SK-N-SH (cell line): Measurements from ENCODE around the gene ARIH2.

Experiments
- GABPA ChIP-seq: IDR thresholded peaks from 2 replicates; pipeline ENCODE4 v1.4.0; 2012; ENCODE audit warnings: low read depth, mild to moderate bottlenecking
- IRF3 ChIP-seq: fragments of 150-350 bp; IDR thresholded peaks from 2 replicates; pipeline ENCODE4 v1.6.1; 2016; ENCODE audit warnings: mild to moderate bottlenecking, low read depth, low read length

- TF ChIP-seq IRF3, result no peak
- TF ChIP-seq GABPA, result no peak
These were observed 104.1 kb downstream of the ARIH2 start for GRCh38 chr3:49022688-49023171.
